ENCODE results near the gene ABCB6.

The ABCB6 gene

DNA sequence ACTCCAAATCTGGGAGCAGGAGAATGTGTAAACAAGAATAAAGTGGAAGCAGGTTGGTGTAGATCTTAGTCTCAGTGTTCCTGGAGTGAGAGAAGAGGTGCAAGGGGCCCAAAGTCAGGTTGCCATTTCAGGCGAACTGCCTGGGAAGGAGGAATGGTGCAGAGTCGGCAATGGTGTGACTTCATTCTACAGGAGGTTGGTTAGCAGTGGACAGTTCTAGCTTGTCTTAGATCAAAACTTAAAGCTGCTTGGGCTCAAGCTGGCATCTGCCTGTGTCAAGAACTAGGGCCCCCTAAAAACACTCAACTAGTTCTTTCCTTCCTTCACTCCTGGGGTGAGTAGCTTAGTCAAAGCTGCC, 30.1 kb upstream of the ABCB6 start (continued):
- no peak for TF ChIP-seq ZNF324 (tag by site-specific recombination; IDR thresholded peaks at IDR 0.05)
- no peak for TF ChIP-seq ZNF114 (tag by site-specific recombination; IDR thresholded peaks at IDR 0.05)

DNA sequence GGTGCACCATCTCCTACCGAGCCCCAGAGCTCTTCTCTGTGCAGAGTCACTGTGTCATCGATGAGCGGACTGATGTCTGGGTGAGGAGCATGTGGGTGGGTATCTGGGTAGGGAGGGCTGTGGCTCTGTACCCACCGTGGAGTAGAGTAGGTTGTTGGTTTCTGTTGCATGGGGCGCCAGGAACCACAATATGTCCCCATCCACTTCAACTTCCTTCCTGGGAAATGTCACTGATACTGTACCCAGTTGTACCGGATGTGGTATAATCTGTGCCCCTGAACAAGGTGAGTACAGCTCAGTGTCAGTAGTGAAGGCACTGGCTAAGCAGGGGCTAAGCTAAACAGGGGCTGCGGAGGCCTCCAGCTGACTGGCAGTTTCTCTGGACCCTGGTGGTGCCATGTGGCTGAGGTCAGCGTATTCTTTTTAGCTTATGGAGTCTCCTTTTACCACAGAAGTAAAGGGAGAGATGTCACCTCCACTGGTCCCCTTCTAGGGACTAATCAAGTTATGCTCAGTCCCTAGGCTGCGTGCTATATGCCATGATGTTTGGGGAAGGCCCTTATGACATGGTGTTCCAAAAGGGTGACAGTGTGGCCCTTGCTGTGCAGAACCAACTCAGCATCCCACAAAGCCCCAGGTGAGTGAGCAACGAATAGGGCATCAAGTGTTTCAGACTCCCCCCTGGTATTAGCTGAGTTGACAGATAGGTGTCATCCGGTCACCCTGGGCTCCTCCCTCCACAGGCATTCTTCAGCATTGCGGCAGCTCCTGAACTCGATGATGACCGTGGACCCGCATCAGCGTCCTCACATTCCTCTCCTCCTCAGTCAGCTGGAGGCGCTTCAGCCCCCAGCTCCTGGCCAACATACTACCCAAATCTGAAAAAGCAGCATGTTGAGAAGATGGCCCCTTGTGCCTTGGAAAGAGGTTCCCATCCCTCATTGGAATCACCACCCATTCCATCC, 29.2 kb upstream of the ABCB6 start:
- no peak overlapping the region for H3K4me3 ChIP-seq (ENCODE audit: low read depth, low read length)
- CTCF ChIA-PET = interaction anchor here (0.7 to 6.2 kb wide), 4 partner anchors 28 to 155 kb away, joined by 3 to 83 read pairs (median 22); partner anchors contain the start of gene DNAJB2

DNA sequence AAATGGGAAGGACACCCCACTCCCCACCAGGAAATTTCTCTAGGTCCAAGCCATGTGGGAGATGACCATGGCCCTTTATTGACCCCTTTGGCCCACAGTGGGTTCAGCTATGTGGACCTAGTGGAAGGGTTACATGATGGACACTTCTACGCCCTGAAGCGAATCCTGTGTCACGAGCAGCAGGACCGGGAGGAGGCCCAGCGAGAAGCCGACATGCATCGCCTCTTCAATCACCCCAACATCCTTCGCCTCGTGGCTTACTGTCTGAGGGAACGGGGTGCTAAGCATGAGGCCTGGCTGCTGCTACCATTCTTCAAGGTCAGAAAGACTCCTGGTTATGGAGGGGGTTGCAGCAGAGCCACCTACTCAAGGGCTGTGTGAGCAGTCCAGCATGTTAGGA, 27.8 kb upstream of the ABCB6 start:
- CTCF ChIA-PET = interaction anchor here (1.1 to 3.2 kb wide), 2 partner anchors 31 to 48 kb away, joined by 3 to 35 read pairs; no protein-coding TSS in a partner anchor
- no peak overlapping the region for H3K4me3 ChIP-seq (ENCODE audit: low read depth, low read length)
- no peak overlapping the region for H3K27ac ChIP-seq (ENCODE audit: extremely low read depth, low read depth, low read length)
- peaks cover 10% of the 10 kb centered on the region for H3K4me1 ChIP-seq (ENCODE audit: control insufficient read depth, insufficient read depth, low read length)
- TF ChIP-seq KLF8 (tag by site-specific recombination; IDR thresholded peaks at IDR 0.05) (no peak), ZSCAN16 (tag by site-specific recombination; IDR thresholded peaks at IDR 0.05) (no peak), ZNF473 (tag by site-specific recombination; IDR thresholded peaks at IDR 0.05) (no peak), ZNF791 (tag by site-specific recombination; IDR thresholded peaks at IDR 0.05) (no peak), YY1 (tag by site-specific recombination; IDR thresholded peaks at IDR 0.05) (no peak), GLI4 (tag by site-specific recombination; IDR thresholded peaks at IDR 0.05) (no peak), ZNF354C (tag by site-specific recombination; IDR thresholded peaks at IDR 0.05; ENCODE audit: borderline replicate concordance, low read depth) (no peak), ZNF23 (tag by site-specific recombination; IDR thresholded peaks at IDR 0.05; ENCODE audit: borderline replicate concordance) (no peak), ZNF350 (tag by site-specific recombination; IDR thresholded peaks at IDR 0.05) (no peak)
- TF ChIP-seq, protein P1, sequence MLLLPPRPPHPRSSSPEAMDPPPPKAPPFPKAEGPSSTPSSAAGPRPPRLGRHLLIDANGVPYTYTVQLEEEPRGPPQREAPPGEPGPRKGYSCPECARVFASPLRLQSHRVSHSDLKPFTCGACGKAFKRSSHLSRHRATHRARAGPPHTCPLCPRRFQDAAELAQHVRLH (tag by site-specific recombination; IDR thresholded peaks at IDR 0.05) = no peak
- peaks cover 0 to 34% of the 10 kb centered on the region in 2 experiments; a peak in 1 of 3 replicates for H3K36me3 ChIP-seq (ENCODE audit: control insufficient read depth in 2 of 2, insufficient read depth in 1 of 2, low read length in 2 of 2)
- H3K9me3 ChIP-seq (ENCODE audit: control insufficient read depth, insufficient read depth, low read depth, low read length) = no peaks in the 10 kb centered on the region
- POLR2A ChIA-PET = interaction anchor here (1.5 to 2.3 kb wide), 3 partner anchors 17 to 40 kb away, joined by 3 to 16 read pairs (median 11); partner anchors contain the start of genes ANKZF1, ATG9A and ZFAND2B

More for the DNA sequence above, 29.2 kb upstream of the ABCB6 start:
- POLR2A ChIA-PET = interaction anchor here (0.6 to 3.3 kb wide), 8 partner anchors 8 to 262 kb away, joined by 3 to 17 read pairs (median 6); partner anchors contain the start of genes CNPPD1 and DNAJB2
- TF ChIP-seq WT1 (tag by site-specific recombination; IDR thresholded peaks at IDR 0.05) = no peak
- no peak for TF ChIP-seq ZNF473 (tag by site-specific recombination; IDR thresholded peaks at IDR 0.05)
- TF ChIP-seq ZNF830 (tag by site-specific recombination; IDR thresholded peaks at IDR 0.05; ENCODE audit: low read depth) = no peak
- TF ChIP-seq ZNF169 (tag by site-specific recombination; IDR thresholded peaks at IDR 0.05) = no peak
- TF ChIP-seq, protein P2, sequence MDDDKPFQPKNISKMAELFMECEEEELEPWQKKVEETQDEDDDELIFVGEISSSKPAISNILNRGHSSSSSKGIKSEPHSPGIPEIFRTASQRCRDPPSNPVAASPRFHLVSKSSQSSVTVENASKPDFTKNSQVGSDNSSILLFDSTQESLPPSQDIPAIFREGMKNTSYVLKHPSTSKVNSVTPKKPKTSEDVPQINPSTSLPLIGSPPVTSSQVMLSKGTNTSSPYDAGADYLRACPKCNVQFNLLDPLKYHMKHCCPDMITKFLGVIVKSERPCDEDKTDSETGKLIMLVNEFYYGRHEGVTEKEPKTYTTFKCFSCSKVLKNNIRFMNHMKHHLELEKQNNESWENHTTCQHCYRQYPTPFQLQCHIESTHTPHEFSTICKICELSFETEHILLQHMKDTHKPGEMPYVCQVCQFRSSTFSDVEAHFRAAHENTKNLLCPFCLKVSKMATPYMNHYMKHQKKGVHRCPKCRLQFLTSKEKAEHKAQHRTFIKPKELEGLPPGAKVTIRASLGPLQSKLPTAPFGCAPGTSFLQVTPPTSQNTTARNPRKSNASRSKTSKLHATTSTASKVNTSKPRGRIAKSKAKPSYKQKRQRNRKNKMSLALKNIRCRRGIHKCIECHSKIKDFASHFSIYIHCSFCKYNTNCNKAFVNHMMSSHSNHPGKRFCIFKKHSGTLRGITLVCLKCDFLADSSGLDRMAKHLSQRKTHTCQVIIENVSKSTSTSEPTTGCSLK (tag by site-specific recombination; IDR thresholded peaks at IDR 0.05) = no peak
- no peak for TF ChIP-seq ZNF146 (tag by site-specific recombination; IDR thresholded peaks at IDR 0.05)
- Histone ChIP-seq H3K4me1 (ENCODE audit: control insufficient read depth, insufficient read depth, low read length) (peaks cover 10% of the 10 kb centered on the region), H3K27ac (ENCODE audit: extremely low read depth, low read depth, low read length) (no peak overlapping the region), H3K36me3 (ENCODE audit: control insufficient read depth in 2 of 2, insufficient read depth in 1 of 2, low read length in 2 of 2) (peaks cover 0 to 34% of the 10 kb centered on the region in 2 experiments; a peak in 1 of 3 replicates), H3K9me3 (ENCODE audit: control insufficient read depth, insufficient read depth, low read depth, low read length) (no peaks in the 10 kb centered on the region)
